Activated T-cell treated with anti-CD3 and anti-CD28 coated beads, Interleukin-2, amount 50 U/mL, for 4 hours (primary cell): ENCODE measurements around the gene CDCA7L. TPM values are rescaled to one million over a fixed set of nuclear protein-coding genes. Genes with fewer than 3 reads are reported as not detected.

Experiments used
- ATAC-seq, 2 donors: fragments of 200-7000 bp; cut with Tn5 transposase; one replicate each; pipeline ENCODE4 v1.10.0; 2021
- DNase-seq: peaks from one replicate; pipeline ENCODE4 v3.0.0-alpha.2; 2020
- H3K27me3 Mint-ChIP-seq: one replicate; pipeline ENCODE4 v1.8.0; 2021; ENCODE audit warnings: low read depth, mixed read lengths
- H3K36me3 Mint-ChIP-seq: one replicate; pipeline ENCODE4 v1.8.0; 2022; ENCODE audit warnings: mixed read lengths; ENCODE audit not compliant: insufficient read depth
- H3K4me1 Mint-ChIP-seq: one replicate; pipeline ENCODE4 v1.8.0; 2021; ENCODE audit warnings: low read depth, mixed read lengths
- H3K4me3 Mint-ChIP-seq: one replicate; pipeline ENCODE4 v1.8.0; 2021; ENCODE audit warnings: mild to moderate bottlenecking, moderate library complexity, mixed read lengths
- H3K9me3 Mint-ChIP-seq: one replicate; pipeline ENCODE4 v1.8.0; 2021; ENCODE audit warnings: mixed read lengths
- total RNA-seq, 3 donors: library from RNA; stranded (reverse); gene quantifications; one replicate each; pipeline ENCODE4 v1.2.1, GENCODE V29; 2021

Gene CDCA7L
- 10 to 100 TPM; 56.6 to 84.8 (median 76.3) TPM for total RNA-seq

GRCh38 chr7:21945454-21946221, at the start of gene CDCA7L:
Gene CDCA7L, minus strand, starts transcription at chr7:21945899. Its CDS starts 95 bp downstream, at chr7:21945804.
- Mint-ChIP-seq H3K4me3 (peak within 1 kb of the TSS; percentile 87), H3K9me3 (no peaks in the 10 kb centered on the region), H3K27me3 (peaks cover 6% of the 10 kb centered on the region), H3K4me1 (peaks cover 50% of the 10 kb centered on the region), H3K36me3 (no peaks in the 10 kb centered on the region)
- DNase-seq = peak; percentile 39
- peak; percentile 91 to 92 for ATAC-seq

- peaks cover 4% of the 10 kb centered on the region for H3K27me3 Mint-ChIP-seq
These were observed 40.4 kb upstream of the CDCA7L start for GRCh38 chr7:21986096-21986495.

GRCh38 chr7:21984042-21984441, 38.3 kb upstream of the CDCA7L start:
- DNase-seq (no peak), ATAC-seq (no peak)
- H3K9me3 Mint-ChIP-seq = no peaks in the 10 kb centered on the region
- H3K4me1 Mint-ChIP-seq = no peaks in the 10 kb centered on the region
- H3K27me3 Mint-ChIP-seq = peaks cover 2% of the 10 kb centered on the region
- no peak overlapping the region for H3K4me3 Mint-ChIP-seq
- no peaks in the 10 kb centered on the region for H3K36me3 Mint-ChIP-seq

More at GRCh38 chr7:21986096-21986495, 40.4 kb upstream of the CDCA7L start:
- no peak for DNase-seq
- ATAC-seq = no peak
- no peak overlapping the region for H3K4me3 Mint-ChIP-seq
- no peaks in the 10 kb centered on the region for H3K9me3 Mint-ChIP-seq
- no peaks in the 10 kb centered on the region for H3K36me3 Mint-ChIP-seq
- H3K4me1 Mint-ChIP-seq = no peaks in the 10 kb centered on the region

GRCh38 chr7:21983056-21983455, 37.4 kb upstream of the CDCA7L start:
- Mint-ChIP-seq H3K36me3 (no peaks in the 10 kb centered on the region), H3K27me3 (no peaks in the 10 kb centered on the region), H3K4me3 (no peak overlapping the region), H3K9me3 (no peaks in the 10 kb centered on the region), H3K4me1 (no peaks in the 10 kb centered on the region)
- no peak for ATAC-seq
- no peak for DNase-seq

GRCh38 chr7:21981524-21981923, 35.8 kb upstream of the CDCA7L start:
- no peaks in the 10 kb centered on the region for H3K9me3 Mint-ChIP-seq
- no peaks in the 10 kb centered on the region for H3K36me3 Mint-ChIP-seq
- H3K27me3 Mint-ChIP-seq = no peaks in the 10 kb centered on the region
- ATAC-seq (no peak), DNase-seq (no peak)
- no peak overlapping the region for H3K4me3 Mint-ChIP-seq
- H3K4me1 Mint-ChIP-seq = no peaks in the 10 kb centered on the region

GRCh38 chr7:21980926-21981500, 35.3 kb upstream of the CDCA7L start:
- DNase-seq = no peak
- Mint-ChIP-seq H3K27me3 (no peaks in the 10 kb centered on the region), H3K4me3 (no peak overlapping the region), H3K9me3 (no peaks in the 10 kb centered on the region), H3K36me3 (no peaks in the 10 kb centered on the region), H3K4me1 (no peaks in the 10 kb centered on the region)
- no peak for ATAC-seq

GRCh38 chr7:21972397-21972784, 26.7 kb upstream of the CDCA7L start:
- H3K27me3 Mint-ChIP-seq = peaks cover 5% of the 10 kb centered on the region
- H3K36me3 Mint-ChIP-seq = no peaks in the 10 kb centered on the region
- ATAC-seq (no peak), DNase-seq (no peak)
- H3K4me1 Mint-ChIP-seq = peaks cover 6% of the 10 kb centered on the region
- H3K9me3 Mint-ChIP-seq = no peaks in the 10 kb centered on the region
- no peak overlapping the region for H3K4me3 Mint-ChIP-seq

GRCh38 chr7:21971780-21972396, 26.2 kb upstream of the CDCA7L start:
- no peaks in the 10 kb centered on the region for H3K36me3 Mint-ChIP-seq
- no peak for ATAC-seq
- H3K4me1 Mint-ChIP-seq = peaks cover 8% of the 10 kb centered on the region
- H3K27me3 Mint-ChIP-seq = peaks cover 5% of the 10 kb centered on the region
- no peak for DNase-seq
- no peak overlapping the region for H3K4me3 Mint-ChIP-seq
- no peaks in the 10 kb centered on the region for H3K9me3 Mint-ChIP-seq

GRCh38 chr7:21969822-21970221, 24.1 kb upstream of the CDCA7L start:
- no peaks in the 10 kb centered on the region for H3K36me3 Mint-ChIP-seq
- H3K9me3 Mint-ChIP-seq = no peaks in the 10 kb centered on the region
- DNase-seq = no peak
- H3K27me3 Mint-ChIP-seq = peaks cover 7% of the 10 kb centered on the region
- H3K4me1 Mint-ChIP-seq = peaks cover 13% of the 10 kb centered on the region
- no peak for ATAC-seq
- H3K4me3 Mint-ChIP-seq = no peak overlapping the region

- H3K27me3 Mint-ChIP-seq = peaks cover 9% of the 10 kb centered on the region
- DNase-seq = no peak
- peak overlapping the region; percentile 54 for H3K4me3 Mint-ChIP-seq
- ATAC-seq = peak; percentile 30 to 61
- peaks cover 13% of the 10 kb centered on the region for H3K4me1 Mint-ChIP-seq
- no peaks in the 10 kb centered on the region for H3K9me3 Mint-ChIP-seq
- H3K36me3 Mint-ChIP-seq = no peaks in the 10 kb centered on the region
These were observed 21.9 kb upstream of the CDCA7L start for GRCh38 chr7:21967598-21968003.

GRCh38 chr7:21966271-21966670, 20.6 kb upstream of the CDCA7L start:
- no peak for ATAC-seq
- no peaks in the 10 kb centered on the region for H3K36me3 Mint-ChIP-seq
- no peak overlapping the region for H3K4me3 Mint-ChIP-seq
- no peaks in the 10 kb centered on the region for H3K9me3 Mint-ChIP-seq
- no peak for DNase-seq
- H3K27me3 Mint-ChIP-seq = peaks cover 9% of the 10 kb centered on the region
- H3K4me1 Mint-ChIP-seq = peaks cover 13% of the 10 kb centered on the region

GRCh38 chr7:21965291-21965690, 19.6 kb upstream of the CDCA7L start:
- Mint-ChIP-seq H3K9me3 (no peaks in the 10 kb centered on the region), H3K4me1 (peaks cover 13% of the 10 kb centered on the region), H3K36me3 (no peaks in the 10 kb centered on the region), H3K27me3 (peaks cover 9% of the 10 kb centered on the region), H3K4me3 (no peak overlapping the region)
- DNase-seq = no peak
- no peak for ATAC-seq

GRCh38 chr7:21962677-21963076, 17.0 kb upstream of the CDCA7L start:
- Mint-ChIP-seq H3K4me1 (peaks cover 10% of the 10 kb centered on the region), H3K27me3 (peaks cover 9% of the 10 kb centered on the region), H3K9me3 (no peaks in the 10 kb centered on the region), H3K36me3 (no peaks in the 10 kb centered on the region), H3K4me3 (no peak overlapping the region)
- ATAC-seq (no peak), DNase-seq (no peak)

GRCh38 chr7:21960922-21961321, 15.2 kb upstream of the CDCA7L start:
- ATAC-seq (no peak), DNase-seq (no peak)
- no peak overlapping the region for H3K4me3 Mint-ChIP-seq
- no peaks in the 10 kb centered on the region for H3K36me3 Mint-ChIP-seq
- H3K4me1 Mint-ChIP-seq = peaks cover 3% of the 10 kb centered on the region
- H3K27me3 Mint-ChIP-seq = peaks cover 9% of the 10 kb centered on the region
- no peaks in the 10 kb centered on the region for H3K9me3 Mint-ChIP-seq

- Mint-ChIP-seq H3K9me3 (no peaks in the 10 kb centered on the region), H3K27me3 (peaks cover 1% of the 10 kb centered on the region), H3K4me3 (no peak overlapping the region), H3K36me3 (no peaks in the 10 kb centered on the region), H3K4me1 (no peaks in the 10 kb centered on the region)
- DNase-seq (no peak), ATAC-seq (no peak)
These were observed 13.7 kb upstream of the CDCA7L start for GRCh38 chr7:21959387-21959776.
